H1 (cell line): ENCODE measurements around the gene PPP1CA.

Experiments
- CBX8 ChIP-seq: fragments of 300-800, 300-1000 bp; sonication (generic); IDR thresholded peaks from 2 replicates; pipeline ENCODE4 v1.7.1; 2016; ENCODE audit warnings: low read depth, low read length, borderline replicate concordance
- CHD2 ChIP-seq: IDR thresholded peaks from 2 replicates; pipeline ENCODE4 v1.6.1; 2012; ENCODE audit warnings: low read length, improper control_type of control experiment
- MAFK ChIP-seq: IDR thresholded peaks from 2 replicates; pipeline ENCODE4 v1.6.1; 2012; ENCODE audit warnings: low read depth, mild to moderate bottlenecking, improper control_type of control experiment, low read length
- POLR2A ChIP-seq, 2 experiments: IDR thresholded peaks; 1 replicate in 1 of 2; 2 replicates in 1 of 2; pipeline ENCODE4 v1.6.1; 2011; ENCODE audit warnings: low read depth in 2 of 2, low read length in 2 of 2, mild to moderate bottlenecking in 2 of 2; ENCODE audit errors: control extremely low read depth in 1 of 2
- SP1 ChIP-seq: IDR thresholded peaks from 2 replicates; pipeline ENCODE4 v1.6.1; 2011; ENCODE audit warnings: low read depth, low read length
- SP2 ChIP-seq: IDR thresholded peaks from 2 replicates; pipeline ENCODE4 v1.6.1; 2012; ENCODE audit warnings: mild to moderate bottlenecking, low read length, inconsistent platforms
- TF ChIP-seq, protein P1 (sequence below), 3 experiments: IDR thresholded peaks; 1 replicate in 2 of 3; 2 replicates in 1 of 3; pipeline versions ENCODE4 v1.5.1 to v1.6.1; 2011; ENCODE audit warnings: low read length in 3 of 3, mild to moderate bottlenecking in 3 of 3, inconsistent platforms in 2 of 3, low read depth in 1 of 3, moderate library complexity in 1 of 3; ENCODE audit not compliant: insufficient read depth in 1 of 3; ENCODE audit errors: control extremely low read depth in 1 of 3
- TF ChIP-seq, protein P2 (sequence below): IDR thresholded peaks from 2 replicates; pipeline ENCODE4 v1.6.1; 2012; ENCODE audit warnings: inconsistent platforms

DNA sequence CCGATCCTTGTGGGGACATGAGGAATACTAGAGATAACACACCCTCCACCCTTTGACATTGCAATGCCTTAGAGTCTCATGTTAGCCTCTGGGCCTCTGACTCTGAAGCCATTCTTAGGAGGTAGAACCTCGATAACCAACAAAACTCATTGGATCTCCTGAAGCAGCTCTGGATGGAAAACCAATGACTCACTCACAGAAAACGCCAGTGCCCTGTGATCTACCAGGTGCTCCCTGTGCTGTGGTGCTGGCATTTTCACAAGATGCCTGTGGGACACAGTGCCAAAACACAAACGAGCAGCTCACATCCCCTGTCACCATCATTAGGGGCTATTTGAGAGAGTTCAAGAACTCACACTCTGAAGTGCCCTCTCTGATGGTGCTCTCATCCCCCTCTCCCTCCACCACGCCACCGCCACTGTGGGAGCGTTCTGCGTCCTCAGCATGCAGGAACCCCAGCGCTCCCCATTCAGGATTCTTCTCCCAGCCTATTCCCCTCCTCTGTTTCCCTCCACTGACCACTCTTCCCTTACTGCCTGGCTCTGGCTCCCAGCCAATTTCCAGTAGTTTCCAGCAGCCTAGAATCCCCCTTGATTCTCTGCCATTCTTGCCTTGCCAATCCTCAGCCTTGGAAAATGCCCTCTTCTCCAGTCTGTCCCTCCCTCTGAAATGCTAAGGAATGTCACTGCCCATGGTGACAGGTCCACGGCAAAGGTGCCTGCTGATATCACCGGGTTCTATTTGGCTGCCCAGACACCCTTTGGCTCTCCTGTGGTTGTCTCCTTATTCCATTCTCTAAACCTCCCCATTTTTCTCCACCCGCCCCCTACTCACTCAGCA, 43.6 kb downstream of the PPP1CA start:
- TF ChIP-seq SP2 (no peak), POLR2A (IDR thresholded peaks at IDR 0.05; ENCODE audit: control extremely low read depth in 1 of 2, low read depth in 2 of 2, low read length in 2 of 2) (no peak), MAFK (no peak), CBX8 (no peak), CHD2 (no peak), SP1 (no peak)
- TF ChIP-seq, protein P1, sequence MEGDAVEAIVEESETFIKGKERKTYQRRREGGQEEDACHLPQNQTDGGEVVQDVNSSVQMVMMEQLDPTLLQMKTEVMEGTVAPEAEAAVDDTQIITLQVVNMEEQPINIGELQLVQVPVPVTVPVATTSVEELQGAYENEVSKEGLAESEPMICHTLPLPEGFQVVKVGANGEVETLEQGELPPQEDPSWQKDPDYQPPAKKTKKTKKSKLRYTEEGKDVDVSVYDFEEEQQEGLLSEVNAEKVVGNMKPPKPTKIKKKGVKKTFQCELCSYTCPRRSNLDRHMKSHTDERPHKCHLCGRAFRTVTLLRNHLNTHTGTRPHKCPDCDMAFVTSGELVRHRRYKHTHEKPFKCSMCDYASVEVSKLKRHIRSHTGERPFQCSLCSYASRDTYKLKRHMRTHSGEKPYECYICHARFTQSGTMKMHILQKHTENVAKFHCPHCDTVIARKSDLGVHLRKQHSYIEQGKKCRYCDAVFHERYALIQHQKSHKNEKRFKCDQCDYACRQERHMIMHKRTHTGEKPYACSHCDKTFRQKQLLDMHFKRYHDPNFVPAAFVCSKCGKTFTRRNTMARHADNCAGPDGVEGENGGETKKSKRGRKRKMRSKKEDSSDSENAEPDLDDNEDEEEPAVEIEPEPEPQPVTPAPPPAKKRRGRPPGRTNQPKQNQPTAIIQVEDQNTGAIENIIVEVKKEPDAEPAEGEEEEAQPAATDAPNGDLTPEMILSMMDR (IDR thresholded peaks at IDR 0.05; ENCODE audit: control extremely low read depth in 1 of 3, insufficient read depth in 1 of 3, low read depth in 1 of 3, low read length in 3 of 3) = no peak
- TF ChIP-seq, protein P2, sequence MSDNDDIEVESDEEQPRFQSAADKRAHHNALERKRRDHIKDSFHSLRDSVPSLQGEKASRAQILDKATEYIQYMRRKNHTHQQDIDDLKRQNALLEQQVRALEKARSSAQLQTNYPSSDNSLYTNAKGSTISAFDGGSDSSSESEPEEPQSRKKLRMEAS = no peak
